ENCODE results near the gene GHRHR. TPM values are rescaled to one million over a fixed set of nuclear protein-coding genes. Genes with fewer than 3 reads are reported as not detected.

The GHRHR gene
- total RNA-seq, 1 donor from 2014 or later, result not detected

DNA sequence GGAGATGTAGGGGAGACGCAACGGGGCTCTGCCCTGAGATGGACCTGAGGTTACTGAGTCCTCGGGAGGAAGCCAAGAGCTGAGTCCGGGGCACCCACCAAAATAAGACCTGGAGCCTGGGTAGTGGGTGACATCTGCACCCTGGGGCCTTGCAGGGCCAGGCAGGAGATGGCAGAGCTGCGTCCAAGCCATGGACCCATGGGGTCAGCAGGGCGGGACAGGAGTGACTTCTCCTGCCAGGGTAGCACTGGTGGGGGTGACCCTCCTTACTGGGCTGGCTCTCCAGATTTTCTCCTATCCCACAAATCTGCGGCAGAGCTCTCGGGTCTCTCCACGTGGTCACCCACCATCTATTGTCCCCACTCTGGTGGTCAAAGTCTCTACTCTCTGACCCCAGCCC is 2.1 kb downstream of the GHRHR start:
- TF ChIP-seq, protein P1, sequence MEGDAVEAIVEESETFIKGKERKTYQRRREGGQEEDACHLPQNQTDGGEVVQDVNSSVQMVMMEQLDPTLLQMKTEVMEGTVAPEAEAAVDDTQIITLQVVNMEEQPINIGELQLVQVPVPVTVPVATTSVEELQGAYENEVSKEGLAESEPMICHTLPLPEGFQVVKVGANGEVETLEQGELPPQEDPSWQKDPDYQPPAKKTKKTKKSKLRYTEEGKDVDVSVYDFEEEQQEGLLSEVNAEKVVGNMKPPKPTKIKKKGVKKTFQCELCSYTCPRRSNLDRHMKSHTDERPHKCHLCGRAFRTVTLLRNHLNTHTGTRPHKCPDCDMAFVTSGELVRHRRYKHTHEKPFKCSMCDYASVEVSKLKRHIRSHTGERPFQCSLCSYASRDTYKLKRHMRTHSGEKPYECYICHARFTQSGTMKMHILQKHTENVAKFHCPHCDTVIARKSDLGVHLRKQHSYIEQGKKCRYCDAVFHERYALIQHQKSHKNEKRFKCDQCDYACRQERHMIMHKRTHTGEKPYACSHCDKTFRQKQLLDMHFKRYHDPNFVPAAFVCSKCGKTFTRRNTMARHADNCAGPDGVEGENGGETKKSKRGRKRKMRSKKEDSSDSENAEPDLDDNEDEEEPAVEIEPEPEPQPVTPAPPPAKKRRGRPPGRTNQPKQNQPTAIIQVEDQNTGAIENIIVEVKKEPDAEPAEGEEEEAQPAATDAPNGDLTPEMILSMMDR (conservative IDR thresholded peaks at IDR 0.05; ENCODE audit: low read depth, low read length), result no peak
- H3K4me3 ChIP-seq (ENCODE audit: low read depth, low read length), result no peak overlapping the region
- DNase-seq (ENCODE audit: low read depth), result no peak

DNA sequence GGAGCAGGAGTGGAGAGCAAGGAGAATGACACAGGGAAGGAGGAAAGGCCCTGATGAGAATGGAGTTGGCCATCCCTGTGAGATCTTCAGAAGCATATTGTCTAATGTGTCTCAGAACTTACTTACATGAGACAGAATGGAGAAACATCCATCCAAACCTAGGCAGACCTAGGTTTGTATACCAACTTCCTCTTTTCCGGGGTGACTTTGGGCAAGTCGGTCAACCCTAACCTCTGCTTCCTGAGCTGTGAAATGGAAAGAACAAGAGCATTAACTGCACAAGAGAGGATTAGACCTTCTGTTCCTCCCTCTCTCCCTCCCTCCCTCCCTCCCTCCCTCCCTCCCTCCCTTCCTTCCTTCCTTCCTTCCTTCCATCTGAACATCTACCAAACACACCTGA is 4.5 kb downstream of the GHRHR start:
- no peak overlapping the region for H3K4me3 ChIP-seq (ENCODE audit: low read depth, low read length)
- TF ChIP-seq, protein P1 (conservative IDR thresholded peaks at IDR 0.05; ENCODE audit: low read depth, low read length), result no peak
- no peak for DNase-seq (ENCODE audit: low read depth)

DNA sequence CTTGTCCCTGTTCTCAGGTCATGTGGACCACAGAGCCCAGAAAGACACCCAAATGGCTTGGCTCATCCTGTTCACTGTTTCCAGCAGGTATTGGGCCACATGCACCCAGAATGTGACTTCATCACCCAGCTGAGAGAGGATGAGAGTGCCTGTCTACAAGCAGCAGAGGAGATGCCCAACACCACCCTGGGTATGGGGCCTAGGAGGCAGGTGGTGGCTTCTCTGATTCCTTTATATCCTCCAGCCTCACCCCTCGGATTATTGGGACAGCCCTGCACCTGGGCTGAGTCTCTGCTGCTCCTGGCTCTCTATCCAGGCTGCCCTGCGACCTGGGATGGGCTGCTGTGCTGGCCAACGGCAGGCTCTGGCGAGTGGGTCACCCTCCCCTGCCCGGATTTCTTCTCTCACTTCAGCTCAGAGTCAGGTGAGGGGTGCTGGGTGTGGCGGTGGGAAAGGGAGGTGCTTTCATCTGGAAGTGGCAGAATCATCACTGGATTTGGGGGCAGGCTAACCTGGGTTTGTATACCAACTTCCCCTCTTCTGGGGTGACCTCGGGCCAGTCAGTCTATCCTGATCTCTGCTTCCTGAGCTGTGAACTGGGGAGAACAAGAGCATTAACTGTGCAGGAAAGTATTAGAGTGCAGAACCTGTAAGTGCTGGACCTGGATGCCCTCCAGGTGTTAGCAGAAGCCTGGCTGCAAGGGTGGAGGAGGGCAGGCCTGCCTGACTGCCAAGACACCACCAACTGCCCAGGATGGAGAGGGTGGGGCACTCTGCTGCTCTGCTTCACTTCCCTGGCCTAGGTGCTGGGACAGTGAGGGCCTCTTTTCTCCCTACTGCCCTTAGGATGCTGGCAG is 5.2 kb downstream of the GHRHR start:
- TF ChIP-seq, protein P1 (conservative IDR thresholded peaks at IDR 0.05; ENCODE audit: low read depth, low read length), result no peak
- DNase-seq (ENCODE audit: low read depth), result no peak
- no peak overlapping the region for H3K4me3 ChIP-seq (ENCODE audit: low read depth, low read length)

DNA sequence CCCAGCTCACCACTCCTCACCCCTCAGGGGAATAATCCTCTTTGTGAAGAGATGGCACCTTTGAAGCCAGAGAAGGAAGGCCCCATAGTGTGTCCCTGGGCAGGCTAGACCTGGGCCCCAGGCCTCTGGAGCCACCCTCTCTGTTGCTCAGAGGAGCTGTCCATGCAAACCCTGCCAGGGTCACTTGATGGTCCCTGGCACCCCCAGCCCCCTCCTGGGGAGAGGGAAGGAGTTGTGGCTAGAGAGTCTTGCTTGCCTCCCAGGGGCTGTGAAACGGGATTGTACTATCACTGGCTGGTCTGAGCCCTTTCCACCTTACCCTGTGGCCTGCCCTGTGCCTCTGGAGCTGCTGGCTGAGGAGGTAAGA is 5.8 kb downstream of the GHRHR start:
- no peak for DNase-seq (ENCODE audit: low read depth)
- TF ChIP-seq, protein P1 (conservative IDR thresholded peaks at IDR 0.05; ENCODE audit: low read depth, low read length), result no peak
- no peak overlapping the region for H3K4me3 ChIP-seq (ENCODE audit: low read depth, low read length)

DNA sequence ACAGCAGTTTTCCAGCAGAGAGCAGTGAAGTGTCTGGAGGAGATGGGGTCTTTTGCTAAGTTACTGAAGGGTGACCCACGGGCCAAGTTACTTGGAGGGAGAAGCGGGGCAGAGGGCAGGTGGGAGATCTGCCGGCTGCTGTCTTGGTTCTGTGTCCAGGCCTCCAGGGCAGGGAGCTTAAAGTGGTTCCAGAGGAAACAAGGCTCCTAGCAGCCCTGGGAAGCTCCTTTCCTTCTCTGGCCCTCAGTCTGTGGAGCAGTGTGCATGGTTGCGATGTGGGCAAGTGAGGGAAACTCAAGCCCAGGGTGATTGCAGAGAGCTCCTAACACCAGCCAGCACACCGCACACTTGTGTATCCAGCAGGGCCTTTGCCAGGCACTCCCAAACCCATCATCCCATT is 6.3 kb downstream of the GHRHR start:
- no peak overlapping the region for H3K4me3 ChIP-seq (ENCODE audit: low read depth, low read length)
- DNase-seq (ENCODE audit: low read depth), result no peak
- TF ChIP-seq, protein P1 (conservative IDR thresholded peaks at IDR 0.05; ENCODE audit: low read depth, low read length), result no peak

DNA sequence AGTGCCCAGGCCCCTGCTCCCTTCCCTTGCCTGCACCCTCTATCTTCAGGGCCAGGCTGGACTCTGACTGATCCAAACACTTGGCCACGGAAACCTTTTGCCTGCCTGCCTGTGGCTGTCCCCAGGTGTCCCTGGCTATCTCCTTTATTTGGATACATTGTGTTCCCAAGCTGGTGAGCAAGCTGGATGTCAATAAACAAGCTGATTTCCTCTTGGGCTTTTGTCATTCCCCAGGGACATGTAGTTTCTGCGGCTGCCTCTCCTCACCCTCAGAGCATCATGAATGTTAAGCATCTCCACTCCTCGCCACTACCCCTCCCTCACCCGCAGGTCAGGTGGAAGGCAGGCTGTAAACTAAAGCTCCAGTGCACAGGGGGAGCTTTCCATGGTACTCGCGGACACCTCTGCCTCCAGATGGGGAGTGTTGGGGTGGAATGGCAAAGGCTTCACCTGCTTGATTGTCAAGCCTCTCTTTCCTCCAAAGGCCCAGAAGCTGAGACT is 6.9 kb downstream of the GHRHR start:
- DNase-seq (ENCODE audit: low read depth), result no peak
- TF ChIP-seq, protein P1 (conservative IDR thresholded peaks at IDR 0.05; ENCODE audit: low read depth, low read length), result no peak
- no peak overlapping the region for H3K4me3 ChIP-seq (ENCODE audit: low read depth, low read length)

DNA sequence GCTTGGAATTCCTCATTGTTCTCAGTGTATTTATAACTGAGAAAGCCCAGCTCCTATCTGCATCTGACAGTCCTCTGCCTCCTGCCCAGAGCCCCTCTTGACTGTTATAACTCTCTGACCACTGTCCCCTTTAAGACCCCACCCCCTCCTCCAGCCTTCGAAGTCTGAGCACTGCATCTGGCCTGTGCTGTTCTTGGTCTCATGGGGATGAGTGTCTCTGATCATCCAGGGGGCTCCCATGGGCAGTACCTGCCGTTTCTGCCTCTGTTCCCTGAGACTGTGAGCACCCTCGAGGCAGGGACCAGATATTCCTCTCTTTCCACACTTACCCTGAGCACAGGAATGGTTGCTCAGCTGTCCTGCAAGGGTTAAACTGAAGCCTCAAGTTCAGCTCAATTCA is 7.7 kb downstream of the GHRHR start:
- no peak for DNase-seq (ENCODE audit: low read depth)
- H3K4me3 ChIP-seq (ENCODE audit: low read depth, low read length), result no peak overlapping the region
- TF ChIP-seq, protein P1 (conservative IDR thresholded peaks at IDR 0.05; ENCODE audit: low read depth, low read length), result no peak

Data from epithelial cell of proximal tubule (primary cell).